Stimulated activated CD8-positive, alpha-beta memory T cell treated with anti-CD3 and anti-CD28 coated beads, Interleukin-2, amount 100 ng/mL, for 48 hours (primary cell): ENCODE measurements around the gene PTPRJ.

Experiments used
- DNase-seq, 2 donors: peaks; one replicate each; pipeline ENCODE4 v3.0.0-alpha.2; 2020; ENCODE audit warnings: low read depth in 2 of 2

PTPRJ gene

GRCh38 chr11:47994417-47994816 is 14.1 kb downstream of the PTPRJ start:
- DNase-seq = no peak

- DNase-seq = no peak
Measured at GRCh38 chr11:47995360-47995769, 15.0 kb downstream of the PTPRJ start.

DNA sequence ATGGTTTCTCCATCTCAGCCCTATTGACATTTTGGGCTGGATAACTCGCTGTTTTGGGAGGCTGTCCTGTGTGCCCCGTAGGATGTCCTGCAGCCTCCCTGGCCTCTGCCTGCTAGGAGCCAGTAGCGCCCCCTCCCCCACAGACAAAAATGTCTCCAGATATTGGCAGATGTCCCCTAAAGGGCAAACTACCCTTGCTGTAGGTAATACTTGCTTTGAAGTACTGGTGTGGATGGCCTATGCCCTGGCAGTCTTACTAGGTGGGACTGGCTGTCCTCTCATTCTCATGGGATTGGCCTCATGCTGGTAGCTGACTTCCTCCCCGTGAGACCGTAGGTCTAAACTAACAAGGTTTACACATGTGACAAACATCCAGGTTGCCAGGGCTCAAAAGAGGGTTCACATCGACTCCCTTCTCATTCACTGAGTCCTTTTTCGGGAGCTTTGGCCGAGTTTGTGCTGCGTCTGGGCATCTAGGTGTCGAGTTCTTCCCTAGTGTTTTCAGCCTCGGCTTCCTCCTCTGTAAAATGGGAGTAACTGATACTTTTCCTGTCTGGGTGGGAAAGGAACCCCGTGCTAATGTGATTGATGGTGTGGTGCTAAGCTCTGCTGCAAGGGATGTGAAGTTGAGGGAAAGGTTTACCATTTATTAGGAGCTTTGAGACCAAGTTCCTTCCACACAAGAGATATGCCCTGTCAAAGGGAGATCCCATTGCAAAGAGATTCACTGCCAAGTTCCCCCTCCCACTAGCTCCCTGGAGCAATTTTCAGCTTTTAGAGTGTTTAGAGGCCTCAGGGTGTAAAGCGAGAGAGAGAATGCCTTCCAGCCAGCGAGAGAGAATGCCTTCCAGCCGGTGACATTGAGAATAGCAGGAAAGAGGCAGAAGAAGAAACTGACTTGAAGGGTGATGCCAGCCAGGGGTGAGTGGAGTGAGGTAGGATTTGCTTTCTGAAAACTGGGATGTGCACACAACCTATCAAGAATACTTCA is 17.0 kb downstream of the PTPRJ start:
- no peak for DNase-seq

GRCh38 chr11:47998345-47998732 is 18.0 kb downstream of the PTPRJ start:
- no peak for DNase-seq

DNA sequence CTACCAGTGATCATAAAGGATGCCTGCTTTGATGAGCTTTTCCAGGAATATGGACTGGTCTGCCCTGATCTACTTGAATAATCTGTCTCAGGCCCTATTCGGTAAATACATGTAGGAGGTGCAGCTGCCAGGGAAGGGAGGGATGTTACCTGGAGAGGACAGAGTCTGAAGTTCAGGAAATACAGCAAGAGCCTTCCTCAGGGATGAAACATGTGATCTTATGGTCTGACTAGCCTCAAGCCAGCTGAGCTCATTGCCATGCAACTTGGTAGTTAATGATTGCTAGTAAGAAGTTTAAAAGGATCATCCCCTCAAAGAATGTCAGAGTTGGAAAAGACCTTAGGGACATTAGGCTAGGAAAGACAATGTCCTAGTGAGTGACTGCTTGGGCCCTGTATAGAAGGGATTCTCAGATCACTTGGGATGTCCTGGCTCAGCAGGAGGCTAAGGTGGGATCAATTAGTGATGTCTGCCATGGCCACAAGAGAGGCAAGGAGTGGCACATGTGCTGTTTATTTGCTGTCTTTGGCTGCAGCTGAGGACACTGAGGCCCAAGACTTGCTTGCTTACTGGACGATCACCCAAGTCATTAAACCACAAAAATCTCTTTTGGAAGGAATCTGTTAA is 18.5 kb downstream of the PTPRJ start:
- no peak for DNase-seq

- no peak for DNase-seq
Measured at GRCh38 chr11:48000432-48000831, 20.1 kb downstream of the PTPRJ start.

GRCh38 chr11:48001438-48002021 is 21.2 kb downstream of the PTPRJ start:
- DNase-seq = peak in 1 of 2 donors; percentile 52

- DNase-seq = no peak
Measured at GRCh38 chr11:48002561-48002960, 22.2 kb downstream of the PTPRJ start.

GRCh38 chr11:48003926-48004325 is 23.6 kb downstream of the PTPRJ start:
- no peak for DNase-seq

- no peak for DNase-seq
Measured at GRCh38 chr11:48004456-48004855, 24.1 kb downstream of the PTPRJ start.

- DNase-seq = no peak
Measured at GRCh38 chr11:48005136-48005535, 24.8 kb downstream of the PTPRJ start.

DNA sequence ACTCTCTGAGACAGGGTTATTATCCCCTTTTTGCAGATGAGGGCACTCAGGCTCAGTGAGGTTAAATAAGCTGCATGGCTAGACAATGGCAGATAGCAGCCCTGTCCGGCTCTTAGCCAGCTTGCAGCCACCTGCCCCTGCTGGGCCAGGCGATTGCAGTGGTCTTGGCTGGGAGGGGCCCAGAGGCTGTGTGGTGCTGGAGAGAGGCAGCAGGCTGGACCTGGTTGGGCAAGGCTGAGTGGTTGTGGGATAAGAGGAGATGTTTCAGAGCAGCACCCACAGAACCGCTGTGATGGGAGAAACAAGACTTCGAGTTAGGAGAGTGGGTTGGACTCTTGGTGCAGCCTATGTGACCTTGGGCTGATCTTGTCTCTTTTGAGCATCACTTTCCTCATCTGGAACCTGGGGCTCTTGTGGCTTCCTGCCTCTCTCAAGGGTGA is 25.5 kb downstream of the PTPRJ start:
- DNase-seq = no peak

DNA sequence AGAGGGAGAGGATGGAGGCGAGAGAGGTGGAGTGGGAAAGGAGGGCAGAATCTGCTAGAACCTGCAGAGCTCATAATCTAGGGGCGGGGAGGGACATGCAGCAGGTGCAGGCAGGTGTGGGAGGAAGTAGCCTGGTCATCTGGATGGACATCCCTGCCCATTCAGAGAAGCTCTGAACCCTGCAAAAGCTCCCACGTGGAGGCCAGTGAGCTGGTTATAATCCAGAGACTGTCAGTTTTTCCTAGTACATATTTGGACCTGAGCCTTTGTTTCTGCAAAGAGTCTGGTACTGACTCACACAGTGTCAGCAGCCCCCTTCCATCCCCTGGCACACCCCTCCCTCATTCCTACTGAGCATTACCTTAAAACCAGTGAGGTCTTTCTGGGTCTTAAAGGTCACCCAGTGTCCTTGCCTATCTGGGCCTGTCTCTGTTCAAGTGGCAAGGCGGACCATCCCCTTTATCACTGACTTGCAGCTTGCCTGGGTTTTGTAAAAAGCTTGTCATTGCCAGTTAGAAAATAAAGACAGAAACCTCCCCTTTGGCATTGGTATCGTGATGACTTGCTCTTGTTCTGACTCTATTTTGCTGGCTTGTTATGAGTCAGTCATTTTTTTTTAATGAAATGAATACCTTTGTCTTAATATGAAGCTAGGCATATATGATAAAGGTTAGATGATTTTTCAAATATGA is 26.1 kb downstream of the PTPRJ start:
- no peak for DNase-seq

DNA sequence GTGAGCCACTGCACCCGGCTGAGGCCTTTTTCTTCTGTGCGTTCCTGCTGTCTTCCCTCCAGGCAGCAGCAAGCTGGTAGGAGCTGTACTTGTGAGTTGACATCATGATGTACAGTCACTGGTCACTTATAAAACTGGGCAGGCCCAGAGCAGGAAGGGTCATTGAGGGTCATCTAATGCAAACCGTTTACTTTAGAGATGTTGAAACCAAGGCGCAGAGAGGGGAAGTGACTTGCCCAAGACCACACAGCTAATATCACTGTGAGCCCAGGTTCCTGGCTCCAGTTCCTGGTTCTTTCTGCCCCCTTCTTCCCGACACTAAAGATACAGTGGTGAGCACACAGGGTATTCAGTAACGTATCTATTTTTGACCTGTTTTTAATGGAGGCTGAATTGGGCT is 27.3 kb downstream of the PTPRJ start:
- DNase-seq = no peak

DNA sequence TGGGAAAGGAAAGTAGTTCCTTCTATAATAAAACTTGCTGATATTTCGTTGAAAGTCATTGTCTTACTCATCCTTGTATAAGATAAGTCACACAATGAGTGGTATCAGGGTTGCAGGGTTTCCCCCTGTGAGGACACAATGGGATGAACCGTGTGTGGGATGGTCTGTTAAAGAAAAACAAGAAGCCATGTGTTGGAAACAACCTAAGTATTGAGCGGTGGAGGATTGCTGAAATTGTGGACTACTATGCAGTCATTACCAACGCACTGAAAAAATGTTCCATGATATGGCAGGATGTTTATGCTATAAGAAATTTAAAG is 28.6 kb downstream of the PTPRJ start:
- no peak for DNase-seq

- no peak for DNase-seq
Measured at GRCh38 chr11:48011102-48011797, 30.9 kb downstream of the PTPRJ start.

GRCh38 chr11:48011798-48012391 is 31.5 kb downstream of the PTPRJ start:
- DNase-seq = no peak

DNA sequence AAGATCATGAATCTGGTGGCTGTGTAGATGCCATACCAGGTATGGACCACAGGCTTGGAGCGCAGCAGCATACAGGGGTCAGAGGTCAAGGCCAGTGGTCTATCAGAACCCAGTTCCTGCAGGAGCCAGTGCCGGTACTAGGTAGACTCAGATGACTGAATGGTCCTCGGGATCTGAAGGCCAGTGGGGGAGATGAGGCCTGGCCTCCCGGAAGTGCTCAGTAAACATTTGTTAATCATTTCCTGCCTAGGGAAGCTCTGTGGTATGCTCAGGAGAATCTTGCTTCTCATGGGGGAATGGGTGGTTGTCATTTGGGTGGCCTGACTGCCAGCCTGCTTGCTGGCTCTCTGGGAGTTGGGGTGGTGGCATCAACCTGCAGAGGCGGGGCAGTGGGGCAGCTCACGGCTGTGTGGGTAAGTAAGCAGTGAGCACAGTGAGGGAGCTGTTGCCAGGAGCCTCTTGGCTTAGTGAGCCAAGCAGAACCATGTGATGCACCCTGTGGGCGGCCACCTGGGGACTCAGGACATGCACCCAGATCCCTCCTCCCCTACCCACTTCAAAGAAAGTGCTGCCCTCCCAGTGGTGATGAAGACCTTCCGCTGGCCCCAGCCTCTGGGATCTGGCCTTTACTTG is 33.0 kb downstream of the PTPRJ start:
- DNase-seq = peak in 1 of 2 donors; percentile 63

GRCh38 chr11:48014917-48015316 is 34.6 kb downstream of the PTPRJ start:
- DNase-seq = no peak

DNA sequence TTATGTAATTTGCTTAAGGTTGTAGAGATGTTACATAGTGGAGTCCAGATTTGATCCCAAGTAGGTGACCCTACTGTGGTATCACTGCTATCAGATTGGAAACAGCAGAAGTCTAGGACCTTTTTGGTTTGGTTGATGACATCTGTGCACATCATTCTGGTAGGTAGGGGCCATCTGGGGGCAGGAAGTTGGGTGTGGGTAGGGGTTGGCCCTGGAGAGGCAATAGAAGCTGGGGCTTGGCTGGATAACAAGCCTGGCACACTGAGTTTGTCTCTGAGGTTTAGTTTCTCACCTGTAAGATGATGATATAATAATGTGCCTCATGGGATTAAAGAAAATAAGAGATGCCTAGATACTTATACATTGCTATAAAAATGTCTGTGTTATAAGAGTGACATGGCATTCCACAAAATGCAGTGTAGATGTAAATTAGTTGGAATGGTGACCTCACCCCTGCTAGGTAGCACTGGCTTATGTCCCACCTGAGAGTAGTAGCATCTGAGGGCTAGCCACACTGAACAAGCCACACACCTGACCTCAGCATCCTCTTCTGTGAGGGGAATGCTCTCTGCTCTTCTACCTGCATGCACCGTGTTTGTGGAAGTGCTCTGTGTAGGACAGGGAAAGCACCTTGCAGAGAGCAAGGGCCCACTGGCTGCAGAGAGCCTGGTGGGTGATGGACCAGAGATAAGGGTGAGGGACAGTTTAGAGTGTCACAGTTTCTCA is 36.9 kb downstream of the PTPRJ start:
- no peak for DNase-seq
